Activated CD4-positive, alpha-beta T cell treated with anti-CD3 and anti-CD28 coated beads, Interleukin-2, amount 50 U/mL, for 24 hours (primary cell): ENCODE results near the gene ZNF473.
"Not testable (repeated sequence)": the region's sequence is repeated elsewhere in the genome, so short reads cannot be mapped to it uniquely, and the experiment has no call there.

Source experiments
- DNase-seq, 2 donors: peaks; one replicate each; pipeline ENCODE4 v3.0.0-alpha.2; 2020; ENCODE audit warnings: low read depth in 1 of 2, low spot score in 1 of 2

ZNF473 gene

DNA sequence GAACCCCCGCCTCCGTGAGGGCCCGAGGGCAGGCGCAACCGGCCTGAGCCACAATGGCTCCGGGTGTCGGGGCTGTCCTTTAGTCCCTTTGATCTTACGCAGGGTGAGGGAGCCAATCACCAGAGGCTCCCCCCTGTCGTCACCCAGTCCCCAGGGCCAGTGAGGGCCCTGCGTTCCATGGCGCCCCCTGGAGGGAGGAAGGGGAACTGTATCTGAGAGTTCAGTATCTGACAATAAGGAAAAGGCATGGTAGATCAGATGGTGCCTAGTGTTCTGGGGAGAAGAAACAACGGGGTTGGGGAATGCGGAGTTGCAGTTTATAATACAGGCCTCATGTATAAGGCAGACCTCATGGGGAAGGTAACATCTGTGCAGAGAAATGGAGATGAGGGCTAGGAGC lies 72.1 kb downstream of the ZNF473 start:
- not testable (repeated sequence) for DNase-seq

- DNase-seq = peak in 1 of 2 donors; percentile 30
Observed at GRCh38 chr19:50098892-50099291, 73.1 kb downstream of the ZNF473 start.

GRCh38 chr19:50099696-50100095 lies 73.9 kb downstream of the ZNF473 start:
- DNase-seq = not testable (repeated sequence)

DNA sequence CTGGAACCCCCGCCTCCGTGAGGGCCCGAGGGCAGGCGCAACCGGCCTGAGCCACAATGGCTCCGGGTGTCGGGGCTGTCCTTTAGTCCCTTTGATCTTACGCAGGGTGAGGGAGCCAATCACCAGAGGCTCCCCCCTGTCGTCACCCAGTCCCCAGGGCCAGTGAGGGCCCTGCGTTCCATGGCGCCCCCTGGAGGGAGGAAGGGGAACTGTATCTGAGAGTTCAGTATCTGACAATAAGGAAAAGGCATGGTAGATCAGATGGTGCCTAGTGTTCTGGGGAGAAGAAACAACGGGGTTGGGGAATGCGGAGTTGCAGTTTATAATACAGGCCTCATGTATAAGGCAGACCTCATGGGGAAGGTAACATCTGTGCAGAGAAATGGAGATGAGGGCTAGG lies 75.1 kb downstream of the ZNF473 start:
- not testable (repeated sequence) for DNase-seq
